Liver (tissue), 9 donors: ENCODE data around the gene BEST1. TPM values are rescaled to one million over a fixed set of nuclear protein-coding genes. Genes with fewer than 3 reads are reported as not detected.
A peak's percentile ranks its signal among the peaks of the same experiment; 100 is the strongest.

ENCODE experiments used
- DNase-seq: peaks from one replicate; pipeline ENCODE4 v3.0.0-alpha.2; 2017; ENCODE audit warnings: low spot score
- H3K27ac ChIP-seq, 2 donors: one replicate each; pipeline ENCODE4 v1.7.0; 2013; ENCODE audit warnings: inconsistent platforms in 2 of 2, low read length in 2 of 2, control low read depth in 1 of 2, low read depth in 1 of 2, mild to moderate bottlenecking in 1 of 2
- H3K27me3 ChIP-seq, 4 donors: one replicate each; pipeline versions ENCODE4 v1.6.1 to v1.7.0; 2013; ENCODE audit warnings: low read length in 3 of 4, inconsistent platforms in 1 of 4, mild to moderate bottlenecking in 1 of 4, moderate library complexity in 1 of 4; ENCODE audit not compliant: control insufficient read depth in 4 of 4, insufficient read depth in 4 of 4
- H3K36me3 ChIP-seq, 4 donors: one replicate each; pipeline versions ENCODE4 v1.6.1 to v1.7.0; 2013; ENCODE audit warnings: low read length in 3 of 4, mild to moderate bottlenecking in 3 of 4, low read depth in 1 of 4, moderate library complexity in 1 of 4; ENCODE audit not compliant: control insufficient read depth in 4 of 4, insufficient read depth in 3 of 4
- H3K4me1 ChIP-seq, 4 donors: one replicate each; pipeline versions ENCODE4 v1.6.1 to v1.7.0; 2013; ENCODE audit warnings: low read length in 3 of 4, mild to moderate bottlenecking in 3 of 4, moderate library complexity in 1 of 4; ENCODE audit not compliant: control insufficient read depth in 4 of 4, insufficient read depth in 4 of 4
- H3K4me3 ChIP-seq, 3 donors: one replicate each; pipeline versions ENCODE4 v1.6.1 to v1.7.0; 2013; ENCODE audit warnings: low read length in 3 of 3, control low read depth in 1 of 3, low read depth in 1 of 3, mild to moderate bottlenecking in 1 of 3
- H3K9ac ChIP-seq, 2 donors: one replicate each; pipeline ENCODE4 v1.7.0; 2013; ENCODE audit warnings: low read length in 2 of 2, mild to moderate bottlenecking in 2 of 2, moderate library complexity in 2 of 2, control low read depth in 1 of 2, low read depth in 1 of 2
- H3K9me3 ChIP-seq, 4 donors: one replicate each; pipeline versions ENCODE4 v1.6.1 to v1.7.0; 2013; ENCODE audit warnings: low read length in 3 of 4; ENCODE audit not compliant: control insufficient read depth in 4 of 4
- ATF3 ChIP-seq: IDR thresholded peaks from 2 replicates; pipeline ENCODE4 v1.6.1; 2016; ENCODE audit warnings: antibody characterized with exemption
- CTCF ChIP-seq: fragments of 150-350 bp; IDR thresholded peaks from 2 replicates; pipeline ENCODE4 v1.5.1; 2017; ENCODE audit warnings: improper control_type of control experiment, low read depth, low read length; ENCODE audit not compliant: missing input control
- FOXA1 ChIP-seq: IDR thresholded peaks from 2 replicates; pipeline ENCODE4 v1.6.1; 2016; ENCODE audit warnings: antibody characterized with exemption
- HNF4G ChIP-seq: IDR thresholded peaks from 2 replicates; pipeline ENCODE4 v1.6.1; 2016; ENCODE audit warnings: antibody characterized with exemption
- MAX ChIP-seq: IDR thresholded peaks from 2 replicates; pipeline ENCODE4 v1.6.1; 2016; ENCODE audit warnings: antibody characterized with exemption
- NR2F2 ChIP-seq: IDR thresholded peaks from 2 replicates; pipeline ENCODE4 v1.6.1; 2016; ENCODE audit warnings: antibody characterized with exemption
- RAD21 ChIP-seq, 2 donors: IDR thresholded peaks; 2 replicates each; pipeline ENCODE4 v1.6.1; 2016; ENCODE audit warnings: antibody characterized with exemption in 2 of 2, mild to moderate bottlenecking in 2 of 2
- RXRA ChIP-seq, 2 donors: IDR thresholded peaks; 2 replicates each; pipeline ENCODE4 v1.6.1; 2017 to 2018; ENCODE audit warnings: antibody characterized with exemption in 2 of 2, mild to moderate bottlenecking in 1 of 2
- SP1 ChIP-seq: IDR thresholded peaks from 2 replicates; pipeline ENCODE4 v1.6.1; 2018; ENCODE audit warnings: antibody characterized with exemption, mild to moderate bottlenecking
- YY1 ChIP-seq: IDR thresholded peaks from 2 replicates; pipeline ENCODE4 v1.6.1; 2016; ENCODE audit warnings: antibody characterized with exemption, mild to moderate bottlenecking
- WGBS: extraction: QIAGEN DNeasy Blood & Tissue Kit; methylation state at CpG from one replicate; pipeline ENCODE4 v1.1.7; 2013; 5-methylcytosine and 5-hydroxymethylcytosine counted together
- polyA plus RNA-seq, 2 donors: library from polyadenylated mRNA; stranded (reverse) in 1 of 2; unstranded in 1 of 2; fragments of 200-250 nt in 1 of 2; fragments of >200 nt in 1 of 2; fragmentation: Nextera tagmentation in 1 of 2; extraction: Ambion mirVana in 1 of 2; gene quantifications; one replicate each; pipeline versions ENCODE4 v1.2.1 to v1.2.3, GENCODE V29; 2013 to 2015
- total RNA-seq, 2 donors: library from RNA; depleted of rRNA; stranded (reverse); fragments of >200 nt; gene quantifications; one replicate each; pipeline ENCODE4 v1.2.3, GENCODE V29; 2014
- TF ChIP-seq, protein P1 (sequence below): IDR thresholded peaks from 2 replicates; pipeline ENCODE4 v1.6.1; 2016; ENCODE audit warnings: antibody characterized with exemption, mild to moderate bottlenecking
- donor health status: healthy.
- donor health status: healthy.
- donor health status: healthy.
- donor health status: healthy.
- donor health status: healthy.

Gene BEST1
- total and polyA plus RNA-seq, 4 donors: 0.22 to 1.6 (median 1.1) TPM

GRCh38 chr11:61957021-61957770 is 7.0 kb downstream of the BEST1 start (continued):
- TF ChIP-seq, protein P1, sequence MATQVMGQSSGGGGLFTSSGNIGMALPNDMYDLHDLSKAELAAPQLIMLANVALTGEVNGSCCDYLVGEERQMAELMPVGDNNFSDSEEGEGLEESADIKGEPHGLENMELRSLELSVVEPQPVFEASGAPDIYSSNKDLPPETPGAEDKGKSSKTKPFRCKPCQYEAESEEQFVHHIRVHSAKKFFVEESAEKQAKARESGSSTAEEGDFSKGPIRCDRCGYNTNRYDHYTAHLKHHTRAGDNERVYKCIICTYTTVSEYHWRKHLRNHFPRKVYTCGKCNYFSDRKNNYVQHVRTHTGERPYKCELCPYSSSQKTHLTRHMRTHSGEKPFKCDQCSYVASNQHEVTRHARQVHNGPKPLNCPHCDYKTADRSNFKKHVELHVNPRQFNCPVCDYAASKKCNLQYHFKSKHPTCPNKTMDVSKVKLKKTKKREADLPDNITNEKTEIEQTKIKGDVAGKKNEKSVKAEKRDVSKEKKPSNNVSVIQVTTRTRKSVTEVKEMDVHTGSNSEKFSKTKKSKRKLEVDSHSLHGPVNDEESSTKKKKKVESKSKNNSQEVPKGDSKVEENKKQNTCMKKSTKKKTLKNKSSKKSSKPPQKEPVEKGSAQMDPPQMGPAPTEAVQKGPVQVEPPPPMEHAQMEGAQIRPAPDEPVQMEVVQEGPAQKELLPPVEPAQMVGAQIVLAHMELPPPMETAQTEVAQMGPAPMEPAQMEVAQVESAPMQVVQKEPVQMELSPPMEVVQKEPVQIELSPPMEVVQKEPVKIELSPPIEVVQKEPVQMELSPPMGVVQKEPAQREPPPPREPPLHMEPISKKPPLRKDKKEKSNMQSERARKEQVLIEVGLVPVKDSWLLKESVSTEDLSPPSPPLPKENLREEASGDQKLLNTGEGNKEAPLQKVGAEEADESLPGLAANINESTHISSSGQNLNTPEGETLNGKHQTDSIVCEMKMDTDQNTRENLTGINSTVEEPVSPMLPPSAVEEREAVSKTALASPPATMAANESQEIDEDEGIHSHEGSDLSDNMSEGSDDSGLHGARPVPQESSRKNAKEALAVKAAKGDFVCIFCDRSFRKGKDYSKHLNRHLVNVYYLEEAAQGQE: no peak
- TF ChIP-seq MAX (no peak), ATF3 (no peak), NR2F2 (no peak), FOXA1 (no peak), SP1 (no peak), RXRA (IDR thresholded peaks at IDR 0.05) (no peak), YY1 (no peak)

DNA sequence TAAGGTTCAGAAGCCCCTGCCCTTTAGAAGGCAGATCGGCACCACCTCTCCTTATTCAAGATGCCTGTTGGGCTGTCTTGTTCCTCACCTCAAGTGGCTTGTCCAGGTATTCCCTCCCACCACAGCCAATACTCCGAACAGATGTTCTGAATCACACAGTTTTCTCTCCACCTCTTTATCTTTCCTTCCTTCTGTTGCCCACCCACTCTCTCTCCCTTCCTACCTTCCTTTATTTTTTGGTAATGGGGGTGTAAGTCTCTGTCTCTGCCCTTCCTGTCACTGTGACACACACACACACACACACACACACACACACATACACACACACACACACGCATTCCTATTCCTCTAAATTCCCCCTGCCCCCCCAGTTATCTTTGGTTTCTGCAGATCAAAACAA is 8.4 kb downstream of the BEST1 start:
- Histone ChIP-seq H3K9ac (no peak overlapping the region), H3K36me3 (peaks cover 0 to 2% (median 0%) of the 10 kb centered on the region in 4 donors), H3K4me1 (peaks cover 0 to 11% (median 8%) of the 10 kb centered on the region in 4 donors), H3K4me3 (no peak overlapping the region), H3K9me3 (no peaks in the 10 kb centered on the region), H3K27ac (no peak overlapping the region), H3K27me3 (no peaks in the 10 kb centered on the region)
- DNase-seq: peak; percentile 25
- TF ChIP-seq RAD21 (IDR thresholded peaks at IDR 0.05): no peak
- no peak for TF ChIP-seq RXRA (IDR thresholded peaks at IDR 0.05)
- no peak for TF ChIP-seq SP1
- no peak for TF ChIP-seq FOXA1
- TF ChIP-seq HNF4G: no peak
- TF ChIP-seq, protein P1: no peak
- TF ChIP-seq YY1: no peak
- TF ChIP-seq CTCF: no peak
- TF ChIP-seq ATF3: no peak
- 66% methylated on average over 3 of the region's 3 CpGs for WGBS
